Small intestine (tissue), 16 donors: ENCODE measurements around the gene STRN4. TPM values are rescaled to one million over a fixed set of nuclear protein-coding genes. Genes with fewer than 3 reads are reported as not detected.
A peak's percentile ranks its signal among the peaks of the same experiment; 100 is the strongest.

Experiments
- DNase-seq, 2 donors: peaks; one replicate each; pipeline versions ENCODE4 v3.0.0 to v3.0.0-alpha.2; 2013
- FAIRE-seq: peaks from 2 replicates; lab custom pipeline; 2012; peaks lifted over from hg19 to GRCh38; lab: Jason Lieb, UNC
- H3K27ac ChIP-seq, 3 donors: one replicate each; pipeline ENCODE4 v1.5.1; 2013; ENCODE audit warnings: low read length in 2 of 3, mild to moderate bottlenecking in 2 of 3, control low read depth in 1 of 3, inconsistent platforms in 1 of 3, low read depth in 1 of 3, moderate library complexity in 1 of 3
- H3K27me3 ChIP-seq, 3 donors: one replicate each; pipeline ENCODE4 v1.6.1; 2013; ENCODE audit warnings: low read length in 3 of 3, inconsistent platforms in 1 of 3; ENCODE audit not compliant: control insufficient read depth in 3 of 3, insufficient read depth in 3 of 3
- H3K36me3 ChIP-seq, 3 donors: one replicate each; pipeline ENCODE4 v1.6.1; 2013; ENCODE audit warnings: low read length in 3 of 3, inconsistent platforms in 1 of 3, low read depth in 1 of 3, mild to moderate bottlenecking in 1 of 3, moderate library complexity in 1 of 3; ENCODE audit not compliant: control insufficient read depth in 3 of 3, insufficient read depth in 2 of 3
- H3K4me1 ChIP-seq, 3 donors: one replicate each; pipeline ENCODE4 v1.6.1; 2013; ENCODE audit warnings: low read length in 2 of 3, inconsistent platforms in 1 of 3, low read depth in 1 of 3, mild to moderate bottlenecking in 1 of 3, moderate library complexity in 1 of 3; ENCODE audit not compliant: control insufficient read depth in 3 of 3, insufficient read depth in 2 of 3
- H3K4me3 ChIP-seq, 3 donors: one replicate each; pipeline ENCODE4 v1.5.1; 2013; ENCODE audit warnings: low read length in 3 of 3, control low read depth in 1 of 3, inconsistent platforms in 1 of 3, low read depth in 1 of 3, mild to moderate bottlenecking in 1 of 3, moderate library complexity in 1 of 3
- H3K9me3 ChIP-seq, 2 donors: one replicate each; pipeline ENCODE4 v1.6.1; 2013; ENCODE audit warnings: low read depth in 1 of 2, low read length in 1 of 2; ENCODE audit not compliant: control insufficient read depth in 2 of 2, insufficient read depth in 1 of 2
- WGBS, 3 donors: extraction: QIAGEN DNeasy Blood & Tissue Kit; methylation state at CpG; one replicate each; pipeline ENCODE4 v1.1.7; 2013; 5-methylcytosine and 5-hydroxymethylcytosine counted together
- long read RNA-seq, 10 donors: transcript quantifications; one replicate each; lab custom pipeline, GENCODE V29; 2026
- polyA plus RNA-seq, 4 donors: library from polyadenylated mRNA; stranded (reverse) in 3 of 4; unstranded in 1 of 4; fragments of 200-250 nt in 3 of 4; fragments of 120-200 nt in 1 of 4; gene quantifications; one replicate each; pipeline versions ENCODE4 v1.2.1 to v1.2.3, GENCODE V29; 2013
- donor health status: healthy with polysubstance abuse.
- donor health status: control.
- donor health status: control.
- donor health status: Bipolar disorder and iron deficiency.
- donor health status: healthy.

The STRN4 gene
- 10 to 100 TPM; 44.6 to 58.3 (median 51.1) TPM for polyA plus RNA-seq
- long read RNA-seq, donor 1, transcript STRN4-201 (18 exons, 3,210 nt): minor isoform, 7 of 53 reads
- long read RNA-seq, donor 1, transcript STRN4-222 (1 exons, 2,240 nt): major isoform, 31 of 53 reads
- long read RNA-seq, donor 1, partial matches to known transcripts: 12 of 53 reads
- long read RNA-seq, donor 1, other reads (novel, unspliced or antisense): 0 of 53 reads
- long read RNA-seq, donor 2, transcript STRN4-222 (1 exons, 2,240 nt): major isoform, 9 of 12 reads
- long read RNA-seq, donor 2, partial matches to known transcripts: 0 of 12 reads
- long read RNA-seq, donor 2, other reads (novel, unspliced or antisense): 0 of 12 reads
- long read RNA-seq, donor 3, transcript STRN4-222 (1 exons, 2,240 nt): major isoform, 25 of 27 reads
- long read RNA-seq, donor 3, partial matches to known transcripts: 0 of 27 reads
- long read RNA-seq, donor 3, other reads (novel, unspliced or antisense): 0 of 27 reads
- long read RNA-seq, donor 4, partial matches to known transcripts: 0 of 1 reads
- long read RNA-seq, donor 4, other reads (novel, unspliced or antisense): 0 of 1 reads
- long read RNA-seq, donor 5, transcript STRN4-222 (1 exons, 2,240 nt): major isoform, 10 of 11 reads
- long read RNA-seq, donor 5, partial matches to known transcripts: 0 of 11 reads
- long read RNA-seq, donor 5, other reads (novel, unspliced or antisense): 0 of 11 reads
- long read RNA-seq, donor 6, transcript STRN4-222 (1 exons, 2,240 nt): major isoform, 11 of 14 reads
- long read RNA-seq, donor 6, partial matches to known transcripts: 0 of 14 reads
- long read RNA-seq, donor 6, other reads (novel, unspliced or antisense): 0 of 14 reads
- long read RNA-seq, donor 7, transcript STRN4-202 (18 exons, 3,628 nt): minor isoform, 8 of 47 reads
- long read RNA-seq, donor 7, transcript STRN4-201 (18 exons, 3,210 nt): minor isoform, 5 of 47 reads
- long read RNA-seq, donor 7, transcript STRN4-222 (1 exons, 2,240 nt): major isoform, 27 of 47 reads
- long read RNA-seq, donor 7, partial matches to known transcripts: 5 of 47 reads
- long read RNA-seq, donor 7, other reads (novel, unspliced or antisense): 0 of 47 reads
- long read RNA-seq, donor 8, partial matches to known transcripts: 0 of 6 reads
- long read RNA-seq, donor 8, other reads (novel, unspliced or antisense): 0 of 6 reads
- long read RNA-seq, donor 9, transcript STRN4-222 (1 exons, 2,240 nt): major isoform, 6 of 9 reads
- long read RNA-seq, donor 9, partial matches to known transcripts: 0 of 9 reads
- long read RNA-seq, donor 9, other reads (novel, unspliced or antisense): 0 of 9 reads
- long read RNA-seq, donor 10, transcript STRN4-222 (1 exons, 2,240 nt): major isoform, 21 of 23 reads
- long read RNA-seq, donor 10, partial matches to known transcripts: 0 of 23 reads
- long read RNA-seq, donor 10, other reads (novel, unspliced or antisense): 0 of 23 reads

DNA sequence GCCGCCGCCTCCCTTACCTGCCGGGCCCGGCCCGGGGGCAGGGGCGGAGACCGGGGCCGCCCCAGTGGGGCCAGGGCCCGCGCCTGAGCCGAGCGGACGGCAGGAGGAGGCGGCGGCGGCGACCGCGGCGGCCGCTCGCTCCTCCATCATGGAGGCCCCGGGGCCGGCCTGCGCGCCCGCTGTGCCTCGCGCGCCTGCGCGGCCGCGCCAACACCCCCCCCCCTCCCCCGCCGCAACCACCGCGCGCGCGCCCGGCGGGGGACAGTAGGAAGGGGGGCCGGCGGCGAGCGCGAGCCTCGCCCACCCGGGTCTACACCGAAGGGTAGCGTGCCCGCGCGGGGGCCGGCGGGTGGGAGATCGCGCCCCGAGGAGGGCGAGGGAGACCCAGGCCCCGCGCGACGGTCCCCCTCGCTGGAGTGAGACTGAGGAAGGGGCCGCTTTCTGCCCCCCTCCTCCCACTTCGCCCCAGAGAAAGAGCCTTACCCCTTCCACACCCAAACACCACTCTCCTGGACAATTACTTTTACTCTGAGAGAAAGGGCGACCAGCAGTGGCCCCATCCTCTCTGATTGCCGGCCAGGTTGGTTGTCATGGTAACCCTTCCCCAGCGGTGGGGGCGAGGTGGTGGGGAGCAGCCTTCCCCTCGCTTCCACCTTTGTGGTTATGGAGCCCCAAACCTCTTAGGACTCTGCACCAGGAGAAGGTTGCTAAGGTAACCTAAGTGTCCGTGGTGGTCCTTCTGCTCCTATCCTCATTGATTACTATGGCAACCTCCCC, at the start of gene STRN4:
Gene STRN4, minus strand, starts transcription at position 170 of the 777 bp plus-strand sequence. Its CDS starts 20 bp downstream, at position 150.
- Histone ChIP-seq H3K27me3 (no peaks in the 10 kb centered on the region), H3K4me1 (peaks cover 4 to 14% (median 4%) of the 10 kb centered on the region in 3 donors), H3K4me3 (peak within 1 kb of the TSS; percentile 97 to 99 (median 98)), H3K36me3 (peaks cover 0 to 28% (median 0%) of the 10 kb centered on the region in 3 donors), H3K9me3 (no peaks in the 10 kb centered on the region), H3K27ac (peak within 1 kb of the TSS; percentile 42 to 51 (median 48))
- DNase-seq: peak; percentile 54 to 79
- 1 to 5% (median 2%) methylated on average over 15 to 74 of the region's 74 CpGs for WGBS, 3 donors
- FAIRE-seq: no peak

DNA sequence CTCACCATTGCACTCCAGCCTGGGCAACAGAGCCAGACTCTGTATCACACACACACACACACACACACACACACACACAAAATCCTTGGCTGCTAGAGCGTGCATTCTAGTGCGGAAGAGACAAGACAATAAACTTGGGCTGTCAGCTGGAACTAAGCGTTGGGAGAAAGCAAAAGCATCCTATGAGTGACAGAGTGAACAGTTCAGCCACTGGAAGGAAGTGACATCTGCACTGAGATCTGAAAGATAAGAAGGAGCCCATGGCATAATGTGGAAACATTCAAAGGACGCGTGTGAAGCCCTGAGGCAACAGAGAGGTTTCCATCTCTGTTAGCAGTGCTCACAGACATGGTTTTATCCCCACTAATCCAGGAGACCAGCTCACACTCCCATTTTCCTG, 45.7 kb upstream of the STRN4 start:
- peak in 1 of 2 donors; percentile 14 for DNase-seq
- H3K4me1 ChIP-seq: peaks cover 0 to 8% (median 3%) of the 10 kb centered on the region in 3 donors
- H3K4me3 ChIP-seq: no peak overlapping the region
- 51 to 68% (median 60%) methylated on average over 5 of the region's 5 CpGs for WGBS, 3 donors
- no peaks in the 10 kb centered on the region for H3K9me3 ChIP-seq
- no peaks in the 10 kb centered on the region for H3K27me3 ChIP-seq
- no peak overlapping the region for H3K27ac ChIP-seq
- no peak for FAIRE-seq
- H3K36me3 ChIP-seq: no peaks in the 10 kb centered on the region

DNA sequence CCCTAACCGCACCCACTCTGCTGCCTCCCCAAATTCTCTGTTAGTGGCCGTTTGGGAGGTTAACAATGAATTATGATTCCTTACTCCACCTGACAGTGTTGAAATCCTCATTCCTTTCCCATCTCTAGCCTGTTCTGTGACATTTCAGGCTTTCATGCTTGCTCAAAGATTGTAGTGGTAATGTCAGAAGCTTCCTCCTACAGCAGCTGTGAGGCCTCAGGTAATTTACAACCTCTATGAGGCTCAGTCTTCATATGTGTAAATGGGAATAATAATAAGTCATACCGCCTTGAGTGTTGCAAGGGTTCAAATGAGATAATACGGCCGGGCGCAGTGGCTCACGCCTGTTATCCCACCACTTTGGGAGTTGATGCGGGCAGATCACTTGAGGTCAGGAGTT, 43.1 kb upstream of the STRN4 start:
- FAIRE-seq: no peak
- no peaks in the 10 kb centered on the region for H3K27me3 ChIP-seq
- 88 to 94% (median 93%) methylated on average over 8 of the region's 8 CpGs for WGBS, 3 donors

DNA sequence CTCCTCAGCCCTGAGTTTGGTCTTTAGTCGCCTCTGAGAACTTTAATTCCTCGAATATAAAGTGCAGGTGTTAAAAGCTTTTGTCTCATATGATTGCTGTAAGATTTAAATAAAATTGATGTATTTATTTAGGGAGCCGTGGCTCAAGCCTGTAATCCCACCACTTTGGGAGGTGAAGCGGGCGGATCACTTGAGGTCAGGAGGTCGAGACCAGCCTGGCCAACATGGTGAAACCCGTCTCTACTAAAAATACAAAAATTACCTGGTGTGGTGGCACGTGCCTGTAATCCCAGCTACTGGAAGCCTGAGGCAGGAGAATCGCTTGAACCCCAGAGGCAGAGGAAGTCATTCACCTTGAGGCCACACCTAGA, 42.7 kb upstream of the STRN4 start:
- Histone ChIP-seq H3K4me3 (no peak overlapping the region), H3K36me3 (peaks cover 0 to 22% (median 0%) of the 10 kb centered on the region in 3 donors), H3K4me1 (peaks cover 0 to 23% (median 6%) of the 10 kb centered on the region in 3 donors), H3K9me3 (no peaks in the 10 kb centered on the region), H3K27ac (no peak overlapping the region), H3K27me3 (no peaks in the 10 kb centered on the region)
- 62 to 70% (median 64%) methylated on average over 9 of the region's 9 CpGs for WGBS, 3 donors
- no peak for FAIRE-seq
- no peak for DNase-seq

More for the DNA sequence above, 43.1 kb upstream of the STRN4 start:
- Histone ChIP-seq H3K36me3 (peaks cover 0 to 18% (median 0%) of the 10 kb centered on the region in 3 donors), H3K4me1 (peaks cover 0 to 18% (median 6%) of the 10 kb centered on the region in 3 donors), H3K9me3 (no peaks in the 10 kb centered on the region), H3K27ac (no peak overlapping the region), H3K4me3 (no peak overlapping the region)
- no peak for DNase-seq

- Histone ChIP-seq H3K9me3 (no peaks in the 10 kb centered on the region), H3K27ac (peak within 1 kb of the TSS; percentile 27 to 85 (median 82)), H3K27me3 (no peaks in the 10 kb centered on the region), H3K4me1 (peaks cover 0 to 28% (median 6%) of the 10 kb centered on the region in 3 donors), H3K4me3 (peak within 1 kb of the TSS; percentile 56 to 95 (median 92)), H3K36me3 (peaks cover 0 to 28% (median under 1%) of the 10 kb centered on the region in 3 donors)
- FAIRE-seq (no peak), DNase-seq (peak; percentile 88 to 96)
- WGBS, 3 donors: 1 to 2% (median 1%) methylated on average over 36 to 46 of the region's 46 CpGs
Observed at GRCh38 chr19:46788262-46788967, 42.2 kb upstream of the STRN4 start, which contains the start of gene SLC1A5. SLC1A5 (minus strand) TSS chr19:46788594; CDS start chr19:46787965, 629 bp downstream.

GRCh38 chr19:46787331-46788261, 41.3 kb upstream of the STRN4 start:
- Histone ChIP-seq H3K4me3 (peak overlapping the region; percentile 56 to 95 (median 92)), H3K36me3 (peaks cover 0 to 36% (median 6%) of the 10 kb centered on the region in 3 donors), H3K27me3 (no peaks in the 10 kb centered on the region), H3K4me1 (peaks cover 0 to 29% (median 6%) of the 10 kb centered on the region in 3 donors), H3K9me3 (no peaks in the 10 kb centered on the region), H3K27ac (peak overlapping the region; percentile 27 to 85 (median 82))
- no peak for FAIRE-seq
- 0 to 2% (median 1%) methylated on average over 69 to 80 of the region's 80 CpGs for WGBS, 3 donors
- peak; percentile 20 to 85 for DNase-seq
